NCI-H2107 treated with DMSO at 0.1 percent for 48 hours (cell line): Measurements from ENCODE around the gene LTBP3.
"Not testable (repeated sequence)": the region's sequence is repeated elsewhere in the genome, so short reads cannot be mapped to it uniquely, and the experiment has no call there.

Experiments used
- DNase-seq: peaks from one replicate; lab custom pipeline; 2025; ENCODE audit not compliant: unreplicated experiment; lab: John Stamatoyannopoulos, UW

The LTBP3 gene

DNA sequence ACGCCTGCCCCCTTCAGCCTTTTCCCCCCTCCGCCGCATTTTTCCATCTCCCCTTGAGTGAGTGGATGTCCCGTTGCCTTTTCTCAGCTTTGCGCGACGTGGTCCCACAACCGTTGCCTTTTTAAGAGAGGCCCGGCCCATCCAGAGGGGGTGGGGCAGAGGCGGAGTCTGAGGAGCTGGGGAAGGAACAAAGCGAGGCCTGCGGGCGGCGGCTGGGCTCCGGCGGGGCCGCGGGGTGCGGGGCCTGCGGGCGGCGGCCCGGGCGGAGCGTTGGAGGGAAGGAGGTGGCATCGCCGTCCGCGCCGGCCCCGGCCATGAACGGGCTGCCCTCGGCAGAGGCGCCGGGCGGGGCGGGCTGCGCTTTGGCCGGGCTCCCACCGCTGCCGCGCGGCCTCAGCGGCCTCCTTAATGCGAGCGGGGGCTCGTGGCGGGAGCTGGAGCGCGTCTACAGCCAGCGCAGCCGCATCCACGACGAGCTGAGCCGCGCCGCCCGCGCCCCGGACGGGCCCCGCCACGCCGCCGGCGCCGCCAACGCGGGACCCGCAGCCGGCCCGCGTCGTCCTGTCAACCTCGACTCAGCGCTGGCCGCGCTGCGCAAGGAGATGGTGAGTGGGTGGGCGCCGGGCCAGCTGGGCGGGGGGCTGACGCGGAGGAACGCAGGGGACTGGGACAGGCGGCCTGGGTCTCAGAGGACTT is 14.3 kb upstream of the LTBP3 start, which contains the start of gene FAM89B:
FAM89B (plus strand) TSS at position 183 of the 696 bp plus-strand sequence; CDS start at position 315, 132 bp downstream.
- DNase-seq, result peak; percentile 63

DNA sequence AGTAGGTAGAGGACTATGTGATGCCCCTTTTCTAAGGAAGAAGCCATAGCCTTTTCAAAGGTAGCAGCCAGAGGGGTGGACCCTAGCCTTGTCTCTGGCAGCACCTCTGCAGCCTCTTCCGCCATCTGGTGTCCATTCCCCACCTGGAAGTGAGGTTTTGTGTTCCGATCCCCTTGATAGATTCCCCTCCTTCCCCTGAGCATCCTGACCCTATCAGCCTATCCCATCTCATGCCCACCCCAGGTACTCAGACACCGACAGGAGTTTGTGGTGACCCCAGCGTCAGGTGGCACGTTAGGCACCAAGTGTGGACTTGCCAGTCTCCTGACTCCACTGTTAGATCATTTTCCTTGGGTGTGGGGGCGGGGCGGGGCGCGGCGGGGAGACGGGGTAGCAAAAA is 13.8 kb upstream of the LTBP3 start:
- DNase-seq, result peak; percentile 35

DNA sequence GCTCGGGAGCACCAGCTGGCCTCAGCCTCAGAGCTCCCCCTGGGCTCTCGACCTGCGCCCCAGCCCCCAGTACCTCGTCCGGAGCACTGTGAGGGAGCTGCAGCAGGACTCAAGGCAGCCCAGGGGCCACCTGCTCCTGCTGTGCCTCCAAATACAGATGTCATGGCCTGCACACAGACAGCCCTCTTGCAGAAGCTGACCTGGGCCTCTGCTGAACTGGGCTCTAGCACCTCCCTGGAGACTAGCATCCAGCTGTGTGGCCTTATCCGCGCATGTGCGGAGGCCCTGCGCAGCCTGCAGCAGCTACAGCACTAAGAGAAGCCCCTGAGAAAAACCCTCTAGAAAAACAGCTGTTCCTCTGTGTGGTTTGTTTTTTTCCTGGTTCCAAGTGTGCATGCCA is 13.3 kb upstream of the LTBP3 start:
- no peak for DNase-seq

DNA sequence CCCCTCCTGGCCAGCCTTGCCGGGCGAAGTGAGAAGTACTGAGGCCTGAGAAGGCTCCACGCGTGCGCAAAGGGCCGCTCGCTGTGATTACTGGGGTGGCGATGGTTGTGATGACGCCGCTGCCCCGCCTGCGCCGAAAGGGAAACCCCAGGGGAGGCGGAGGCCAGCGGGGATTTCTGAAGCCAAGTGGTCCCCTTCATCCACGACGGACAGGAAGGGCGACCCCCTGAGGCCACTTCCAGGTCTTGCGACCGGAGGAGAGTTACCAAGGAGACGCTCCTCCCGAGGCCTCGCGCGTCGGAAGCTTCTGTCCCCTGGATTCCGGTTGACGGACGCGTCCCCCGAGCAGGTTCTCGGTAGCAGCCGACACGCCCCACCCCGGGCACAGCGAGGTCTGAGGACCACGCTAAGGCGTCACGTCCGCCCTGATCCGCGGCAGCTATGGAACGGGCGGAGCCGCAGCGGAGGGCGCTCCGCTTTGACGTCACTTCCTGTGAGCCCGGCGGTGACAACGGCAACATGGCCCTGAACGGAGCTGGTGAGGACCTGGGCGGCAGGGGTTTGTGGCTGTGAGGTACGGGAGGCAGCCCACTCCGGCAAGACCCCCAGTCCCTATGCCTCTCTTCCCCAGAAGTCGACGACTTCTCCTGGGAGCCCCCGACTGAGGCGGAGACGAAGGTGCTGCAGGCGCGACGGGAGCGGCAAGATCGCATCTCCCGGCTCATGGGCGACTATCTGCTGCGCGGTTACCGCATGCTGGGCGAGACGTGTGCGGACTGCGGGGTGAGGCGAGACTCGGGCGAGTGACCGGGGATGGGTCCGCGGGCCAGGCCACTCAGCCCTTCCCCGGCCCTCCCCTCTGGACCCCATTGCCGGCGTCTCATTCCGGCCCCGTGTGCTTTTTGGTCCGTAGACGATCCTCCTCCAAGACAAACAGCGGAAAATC is 12.1 kb upstream of the LTBP3 start, which contains the start of gene ZNRD2:
ZNRD2 (plus strand) TSS at position 505 of the 946 bp plus-strand sequence; CDS start at position 520, 15 bp downstream.
- DNase-seq, result peak; percentile 62

DNA sequence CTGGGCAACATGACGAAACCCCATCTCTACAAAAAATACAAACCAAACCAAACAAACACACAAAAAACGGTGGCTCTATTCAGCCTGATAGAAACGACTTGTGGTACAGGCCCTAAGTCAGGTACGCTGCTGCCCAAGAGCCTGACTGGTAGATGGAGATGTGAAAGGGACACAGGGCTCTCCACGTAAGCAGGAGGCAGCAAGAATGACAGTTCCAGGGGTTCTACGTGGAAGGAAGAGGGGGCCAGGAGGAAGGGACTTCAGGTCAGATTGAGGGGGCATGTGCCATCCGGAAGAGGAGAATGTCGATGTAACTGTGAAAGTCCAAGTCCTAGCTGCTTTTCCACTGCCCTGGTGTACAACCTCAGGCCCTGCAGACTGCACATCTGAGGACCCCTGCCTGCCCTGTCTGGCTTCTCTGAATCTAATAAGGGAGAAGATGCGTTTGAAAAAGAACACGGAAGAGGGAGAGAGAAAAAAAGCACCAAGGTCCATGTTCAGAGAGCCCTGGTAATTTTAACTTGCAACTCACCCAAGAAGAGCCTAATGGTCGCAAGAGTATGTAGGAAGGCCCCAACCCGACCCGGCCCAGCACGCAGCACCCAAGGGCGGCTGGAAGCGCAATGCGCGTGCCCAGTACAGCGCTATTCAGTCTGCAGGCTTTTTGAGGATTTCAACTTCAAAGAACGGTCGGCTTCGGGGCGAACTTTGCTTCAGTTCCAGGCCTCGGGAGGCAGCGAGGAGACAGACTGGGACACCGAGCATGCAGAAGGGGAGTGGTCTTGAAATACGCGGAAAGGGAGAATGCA is 11.2 kb upstream of the LTBP3 start:
- no peak for DNase-seq

DNA sequence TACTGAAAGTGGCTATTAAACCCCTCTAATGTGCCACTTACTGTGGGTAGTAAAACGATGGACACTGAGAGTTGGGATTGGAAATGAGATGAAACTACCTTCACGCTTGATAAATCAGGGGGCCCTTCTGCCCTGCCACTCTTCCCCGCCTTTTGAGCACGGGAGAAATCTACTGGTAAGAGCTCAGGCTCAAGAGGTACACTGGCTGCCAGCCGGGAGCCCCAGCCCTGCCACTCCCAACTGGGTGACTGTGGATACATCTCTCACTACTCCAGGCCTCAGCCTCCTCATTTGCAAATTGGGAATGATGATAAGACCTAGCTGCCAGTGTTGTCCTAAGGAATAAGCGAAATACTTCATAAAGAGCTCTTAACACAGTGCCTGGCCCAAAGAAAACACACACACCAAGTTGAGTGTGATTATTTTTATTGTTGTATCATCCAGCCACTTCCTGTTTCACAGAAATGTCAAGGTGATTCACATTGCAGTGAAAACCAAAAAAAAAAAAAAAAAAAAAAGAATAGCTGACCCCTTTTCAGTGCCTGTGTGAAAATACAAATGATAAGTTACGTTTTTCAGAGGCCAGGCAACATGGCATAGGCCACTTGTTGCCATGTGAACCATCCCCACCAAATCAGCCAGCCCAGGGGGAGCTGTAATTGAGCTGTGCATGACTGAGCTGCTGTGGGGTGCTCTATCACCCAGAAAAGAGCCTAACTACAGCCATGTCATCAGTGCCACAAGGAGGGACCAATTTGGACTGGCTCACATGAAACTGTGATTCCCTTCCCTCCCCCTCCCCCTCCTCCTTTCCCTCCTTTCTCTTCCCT is 7.7 kb upstream of the LTBP3 start:
- DNase-seq, result no peak

DNA sequence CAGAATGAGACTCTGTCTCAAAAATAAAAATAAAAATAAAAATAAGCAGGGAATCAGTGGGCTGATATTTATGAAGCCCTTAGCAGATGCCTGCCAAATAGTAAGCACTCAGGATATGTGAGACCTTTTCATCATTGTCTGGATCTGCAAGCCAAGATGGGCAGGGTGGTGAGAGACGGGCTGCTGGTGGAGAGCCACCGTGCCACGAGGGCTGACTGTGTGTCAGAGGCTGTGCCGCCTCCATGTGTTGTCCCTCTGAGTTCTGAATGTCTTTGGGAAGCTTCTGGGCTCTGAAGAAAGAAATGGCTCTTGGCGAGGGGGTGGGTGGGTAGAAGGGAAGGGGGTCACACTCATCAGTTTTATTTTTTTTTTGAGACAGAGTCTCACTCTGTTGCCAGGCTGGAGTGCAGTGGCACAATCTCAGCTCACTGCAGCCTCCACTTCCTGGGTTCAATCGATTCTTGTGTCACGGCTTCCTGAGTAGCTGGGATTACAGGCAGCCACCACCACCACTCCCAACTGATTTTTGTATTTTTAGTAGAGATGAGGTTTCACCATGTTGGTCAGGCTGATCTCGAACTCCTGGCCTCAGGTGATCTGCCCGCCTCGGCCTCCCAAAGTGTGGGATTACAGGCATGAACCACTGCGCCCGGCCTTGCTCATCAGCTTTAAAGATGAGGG is 6.9 kb upstream of the LTBP3 start:
- DNase-seq, result not testable (repeated sequence)

DNA sequence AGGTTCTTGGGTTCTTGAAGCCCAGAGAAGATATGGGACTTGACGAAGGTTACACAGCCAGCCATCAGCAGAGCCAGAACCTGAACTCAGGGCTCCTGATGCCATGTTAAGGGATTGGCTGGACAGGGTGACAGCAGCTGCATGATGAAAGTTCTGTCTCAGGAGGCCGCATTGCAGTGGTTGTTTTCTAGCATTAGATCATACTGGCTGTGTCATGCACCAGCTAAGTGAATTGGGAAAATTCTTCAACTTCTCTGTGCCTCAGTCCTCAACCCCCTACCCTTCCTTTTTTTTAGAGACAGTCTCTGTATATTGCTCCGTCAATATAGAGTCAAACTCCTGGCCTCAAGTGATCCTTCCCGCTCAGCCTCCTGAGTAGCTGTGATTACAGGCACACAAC is 5.4 kb upstream of the LTBP3 start:
- no peak for DNase-seq

DNA sequence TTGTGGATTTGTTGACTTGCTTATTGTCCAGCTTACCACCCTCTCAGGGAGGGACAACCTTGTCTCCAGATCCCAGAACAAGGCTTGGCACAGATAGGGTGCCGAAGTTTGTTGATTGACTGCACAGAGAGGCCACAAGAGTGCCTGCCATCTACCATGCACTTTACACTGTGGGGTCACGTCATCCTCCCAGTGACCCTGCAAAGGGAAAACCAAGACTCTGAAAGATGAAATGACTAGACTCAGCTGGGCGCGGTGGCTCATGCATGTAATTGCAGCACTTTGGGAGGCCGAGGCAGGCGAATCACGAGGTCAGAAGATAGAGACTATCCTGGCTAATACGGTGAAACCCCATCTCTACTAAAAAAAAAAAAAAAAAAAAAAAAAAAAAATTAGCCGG is 4.6 kb upstream of the LTBP3 start:
- DNase-seq, result no peak

DNA sequence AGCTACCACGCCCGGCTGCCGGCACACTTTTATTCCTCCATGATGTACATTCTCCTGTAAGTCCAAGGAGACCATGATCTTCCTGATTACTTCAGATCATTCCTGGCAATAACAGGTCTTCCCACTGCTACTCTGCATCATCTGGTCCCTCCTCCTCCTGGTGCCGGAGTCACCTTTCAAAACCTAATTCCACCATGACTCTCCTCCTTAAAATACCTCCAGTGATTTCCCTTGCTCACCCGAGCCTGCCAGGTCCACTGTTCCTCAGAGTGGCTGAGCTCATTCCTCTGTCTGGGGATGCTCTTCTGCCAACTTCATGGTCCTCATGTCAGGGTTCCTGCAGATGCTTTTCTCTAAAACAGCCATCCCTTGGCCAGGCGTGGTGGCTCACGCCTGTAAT is 3.9 kb upstream of the LTBP3 start:
- no peak for DNase-seq

DNA sequence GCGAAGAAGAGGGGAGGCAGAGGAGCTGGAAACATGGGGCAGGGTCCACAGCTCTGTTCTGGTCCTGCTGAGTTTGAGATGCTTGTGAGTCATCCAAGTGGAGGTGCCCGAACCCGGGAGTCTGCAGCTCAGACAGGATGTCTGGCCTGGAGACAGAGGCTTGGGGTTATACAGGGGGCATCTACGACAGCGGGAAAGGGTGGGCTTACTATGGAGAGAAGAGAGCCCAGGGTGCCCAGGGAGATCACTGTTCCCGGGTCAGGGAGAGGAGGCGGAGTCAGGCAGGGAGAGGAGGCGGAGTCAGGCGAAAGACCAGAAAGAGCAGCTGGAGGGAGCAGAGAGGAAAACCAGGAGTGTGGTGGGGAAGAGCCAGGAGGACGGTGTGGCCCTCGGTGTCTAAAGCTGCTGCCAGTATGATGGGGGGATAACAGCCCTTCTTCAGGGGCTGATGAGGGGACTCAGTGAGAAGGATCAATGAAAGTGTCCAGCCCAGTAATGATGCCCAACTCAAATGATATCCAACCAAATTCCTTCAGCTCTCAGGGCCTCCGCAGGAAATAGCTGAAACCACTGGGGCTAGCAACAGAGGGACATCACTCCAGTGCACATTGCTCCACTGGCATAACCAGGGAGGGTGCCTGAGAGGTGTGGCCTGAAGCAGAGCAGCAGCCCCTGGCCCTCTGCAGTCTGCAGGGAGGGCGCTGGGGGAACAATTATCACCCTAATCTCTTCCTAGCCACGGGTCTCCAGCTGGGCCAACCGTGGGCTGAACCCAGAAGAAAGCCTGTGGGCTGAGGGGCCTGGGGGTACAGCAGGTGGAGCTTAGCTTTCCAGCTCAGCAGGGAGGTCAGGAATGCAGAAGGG is 2.6 kb upstream of the LTBP3 start:
- DNase-seq, result no peak

DNA sequence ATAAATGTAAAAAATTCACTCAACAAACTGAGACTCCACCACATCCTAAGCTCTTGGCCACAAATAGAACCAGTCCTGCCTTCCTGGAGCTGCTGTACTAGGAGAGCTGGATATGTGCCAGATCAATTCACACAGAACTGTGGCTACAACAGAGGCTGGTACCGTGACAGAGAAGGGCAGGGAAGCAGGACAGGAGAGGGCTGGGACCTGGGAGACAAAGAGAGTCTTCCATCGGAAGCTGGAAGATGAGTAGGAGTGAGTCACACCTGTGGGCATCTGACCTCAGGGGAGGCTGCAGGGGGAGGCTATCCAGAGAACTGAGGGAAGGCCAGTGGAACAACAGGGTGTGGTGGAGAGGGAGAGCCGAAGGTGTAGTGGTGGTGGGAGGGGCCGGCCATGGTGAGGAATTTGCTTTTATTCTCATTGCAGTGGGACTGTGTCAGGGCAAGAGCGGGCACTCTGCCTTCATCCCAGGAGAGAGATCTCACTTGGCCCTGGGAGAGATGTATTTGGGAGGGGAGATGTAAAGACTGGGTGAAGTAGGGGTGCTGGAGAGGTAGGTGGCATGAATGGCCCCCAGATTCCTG is 1.9 kb upstream of the LTBP3 start:
- no peak for DNase-seq

DNA sequence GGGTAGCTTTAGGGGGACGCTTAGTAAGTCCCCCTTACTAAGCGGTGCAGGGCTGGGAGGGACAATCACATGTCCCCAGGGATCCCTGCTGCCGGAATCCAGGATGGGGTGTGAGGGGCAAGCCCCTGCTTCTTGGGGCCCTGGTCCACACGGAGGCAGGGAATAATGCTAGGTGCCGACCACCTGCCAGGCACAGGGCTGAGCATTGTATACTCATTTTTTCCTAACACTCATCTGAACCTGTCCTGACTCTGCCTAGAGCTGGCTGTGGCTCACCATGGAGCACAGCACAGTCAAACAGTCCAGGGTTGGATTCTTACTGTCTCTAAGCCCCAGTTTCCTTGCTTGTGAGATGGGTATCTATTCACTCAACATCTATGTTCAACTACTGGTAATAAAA is 1.4 kb upstream of the LTBP3 start:
- no peak for DNase-seq

DNA sequence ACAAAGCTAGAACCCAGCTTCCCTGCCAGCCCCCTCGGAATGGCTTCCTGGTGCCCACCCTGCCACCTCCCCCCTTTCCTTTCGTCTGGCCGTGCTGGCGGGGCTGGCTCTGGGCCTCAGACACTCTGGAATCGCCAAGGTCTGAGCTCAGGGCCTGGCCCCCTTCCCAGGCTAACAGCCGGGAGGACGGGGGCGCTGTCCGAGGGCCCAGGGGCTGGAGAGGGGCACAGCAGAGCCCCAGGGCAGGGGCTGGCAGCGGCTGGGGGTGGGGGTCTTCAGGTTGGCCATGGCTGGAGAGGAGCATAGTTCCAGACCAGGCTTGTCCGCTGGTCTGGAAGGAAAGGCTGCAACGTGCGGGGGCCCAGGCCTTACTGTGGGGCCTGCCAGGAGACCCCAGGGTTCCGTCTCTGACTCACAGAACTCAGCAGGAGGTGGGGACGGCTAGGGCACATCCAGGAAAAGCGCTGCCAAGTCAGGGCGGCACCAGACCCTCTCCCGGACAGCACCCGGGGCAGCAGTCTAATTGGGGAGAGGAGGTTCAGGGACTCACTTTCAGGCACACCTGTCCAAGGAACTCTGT is 861 bp upstream of the LTBP3 start:
- DNase-seq, result no peak

DNA sequence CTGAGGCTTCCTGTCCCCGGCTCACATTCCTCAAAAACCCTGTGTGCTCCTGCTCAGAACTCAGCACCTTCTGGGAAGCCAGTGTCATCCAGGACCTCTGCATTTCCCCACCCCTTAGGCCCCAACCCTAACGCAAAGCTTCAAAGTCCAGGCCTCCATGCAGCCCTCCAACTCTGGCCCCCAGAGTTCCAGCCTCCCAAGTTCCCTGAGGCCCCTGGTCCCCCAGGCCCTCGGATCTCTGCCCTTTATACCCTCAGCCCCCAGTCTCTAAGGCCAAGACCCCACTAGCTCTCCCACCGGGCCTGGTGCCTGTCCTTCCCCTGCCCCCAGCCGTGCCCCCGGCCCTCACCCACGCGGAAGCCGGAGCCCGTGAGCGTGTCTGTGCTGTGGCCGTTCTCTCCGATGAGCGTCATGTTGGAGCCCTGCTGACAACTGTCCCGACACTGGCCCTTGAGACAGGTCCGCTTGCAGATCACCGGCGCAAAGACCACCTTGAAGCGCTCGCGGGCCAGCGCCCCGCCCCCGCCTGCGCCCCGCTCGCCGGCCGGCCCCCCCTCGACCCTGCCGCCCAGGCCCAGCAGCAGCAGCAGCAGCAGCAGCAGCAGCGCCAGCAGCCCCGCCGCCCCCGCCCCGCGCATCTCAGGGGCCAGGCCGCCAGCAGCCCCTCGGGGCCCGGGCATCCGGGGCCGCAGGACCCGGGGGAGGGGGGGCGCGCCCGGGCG is 718 bp downstream of the LTBP3 start:
- no peak for DNase-seq

DNA sequence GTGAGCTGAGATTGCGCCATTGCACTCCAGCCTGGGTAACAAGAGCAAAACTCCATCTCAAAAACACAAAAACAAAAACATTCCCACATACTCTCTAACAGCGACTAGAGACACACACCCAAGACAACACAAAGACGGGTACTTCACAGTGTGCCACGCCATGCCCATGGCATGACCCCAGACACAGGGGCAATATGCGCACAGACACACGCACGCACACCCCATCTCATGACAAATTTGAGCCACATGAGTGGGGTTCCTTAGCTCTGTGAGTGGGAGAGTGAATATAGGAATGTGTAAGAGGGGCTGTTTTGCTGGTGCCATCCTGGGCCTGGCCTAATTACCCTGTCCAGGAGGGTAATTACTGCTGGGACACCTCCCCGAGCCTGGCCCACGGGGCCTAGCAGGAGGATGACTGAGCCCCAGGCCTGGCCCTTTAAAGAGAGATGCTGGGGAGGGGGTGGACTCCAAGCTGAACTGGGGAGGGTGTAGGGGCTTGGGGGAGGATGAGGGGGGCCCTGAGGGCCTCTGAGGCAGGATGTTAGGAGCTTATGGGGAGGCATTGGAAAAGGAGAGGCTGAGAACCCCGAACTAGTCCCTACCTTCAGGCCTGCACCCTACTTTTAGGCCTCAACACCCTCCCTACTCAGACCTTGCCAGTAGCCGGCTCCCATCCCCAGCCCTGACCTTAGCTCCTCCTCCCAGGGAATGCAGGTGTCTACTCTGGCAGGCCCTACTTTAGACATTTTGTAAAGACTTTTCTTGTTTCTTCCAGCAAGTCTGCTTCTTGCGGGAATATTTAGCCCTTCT is 1.5 kb downstream of the LTBP3 start:
- DNase-seq, result no peak
